Measurements from ENCODE around the gene CFAP97D1. TPM values are rescaled to one million over a fixed set of nuclear protein-coding genes. Genes with fewer than 3 reads are reported as not detected.

Gene CFAP97D1
- total and polyA plus RNA-seq, 10 of the 15 experiments (the other 5 are each of a cell fraction or from before 2014, with no cell fraction given), result 0.13 TPM; not detected in 9

- FAIRE-seq (no peak), DNase-seq (ENCODE audit: low read depth, low spot score) (no peak), ATAC-seq (no peak)
- Histone ChIP-seq H3K4me1 (ENCODE audit: control insufficient read depth, insufficient read depth, low read length) (peaks cover 7% of the 10 kb centered on the region), H3K9me3 (replicated peaks; ENCODE audit: control insufficient read depth, insufficient read depth, low read length) (no peaks in the 10 kb centered on the region), H2AFZ (ENCODE audit: control insufficient read depth, low read depth, low read length) (no peak overlapping the region), H3K9ac (ENCODE audit: control insufficient read depth, insufficient read depth, low read length) (no peak overlapping the region), H4K20me1 (ENCODE audit: control insufficient read depth, insufficient read depth) (no peaks in the 10 kb centered on the region), H3K79me2 (ENCODE audit: control insufficient read depth, insufficient read depth, low read length) (no peaks in the 10 kb centered on the region), H3K36me3 (ENCODE audit: control insufficient read depth in 2 of 2, insufficient read depth in 2 of 2, low read length in 1 of 2) (no peaks in the 10 kb centered on the region; a peak in 1 of 4 replicates), H3K27me3 (replicated peaks in 1 of 2; ENCODE audit: control insufficient read depth in 2 of 2, insufficient read depth in 2 of 2, low read length in 1 of 2) (no peaks in the 10 kb centered on the region; a peak in 1 of 4 replicates), H3K4me2 (ENCODE audit: control insufficient read depth, insufficient read depth) (no peak overlapping the region), H3K4me3 (no peak overlapping the region), H3K27ac (ENCODE audit: control insufficient read depth, insufficient read depth) (no peak overlapping the region)
- intact Hi-C loops (cut with micrococcal nuclease; ENCODE audit: unreplicated experiment), result no loop called here
- ChIA-PET POLR2A (interaction anchor here (0.5 kb wide), 1 partner anchor 342 kb away, joined by 10 read pairs; no protein-coding TSS in a partner anchor), CTCF (interaction anchor here (0.7 to 14.6 kb wide), 15 partner anchors 10 to 284 kb away, joined by 3 to 515 read pairs (median 4); partner anchors contain the start of genes CD300LG, CFAP97D1, DHX8 and ETV4), SMC1A (ENCODE audit: uncharacterized antibody, unreplicated experiment) (interaction anchor here (0.8 to 3.9 kb wide), 2 partner anchors 74 to 78 kb away, joined by 3 to 40 read pairs; no protein-coding TSS in a partner anchor), RAD21 (ENCODE audit: unreplicated experiment) (interaction anchor here (1.0 to 3.8 kb wide), 2 partner anchors 73 to 194 kb away, joined by 3 to 14 read pairs; no protein-coding TSS in a partner anchor)
- in situ Hi-C loops (cut with MboI), result no loop called here
- BruUV-seq (replicated peaks), result no TSS peak
- WGBS (ENCODE audit: insufficient coverage, insufficient replicate concordance, low lambda C conversion rate, missing lambda C conversion rate), result 83% methylated on average over 5 of the region's 5 CpGs
- no peak for TF ChIP-seq ZNF384 (IDR thresholded peaks at IDR 0.05; ENCODE audit: borderline replicate concordance, low read depth, low read length)
- no peak for TF ChIP-seq LARP7 (IDR thresholded peaks at IDR 0.05)
- TF ChIP-seq IRF3 (IDR thresholded peaks at IDR 0.05), result no peak
- TF ChIP-seq CREB1 (IDR thresholded peaks at IDR 0.05; ENCODE audit: low read depth), result no peak
- no peak for TF ChIP-seq NBN (IDR thresholded peaks at IDR 0.05)
- TF ChIP-seq SKIL (IDR thresholded peaks at IDR 0.05; ENCODE audit: low read depth, poor library complexity, severe bottlenecking), result no peak
- no peak for TF ChIP-seq GATAD2B (conservative IDR thresholded peaks at IDR 0.05; ENCODE audit: low read depth)
- no peak for TF ChIP-seq MLLT1 (IDR thresholded peaks at IDR 0.05)
- TF ChIP-seq PBX3 (IDR thresholded peaks at IDR 0.05; ENCODE audit: insufficient replicate concordance, low read depth, low read length), result no peak
These were observed 12.5 kb upstream of the CFAP97D1 start for GRCh38 chr17:43767713-43768059.

All from GM12878 (cell line).